Measurements from ENCODE around the gene SFTPB. TPM values are rescaled to one million over a fixed set of nuclear protein-coding genes. Genes with fewer than 3 reads are reported as not detected.
"Not testable (repeated sequence)": the region's sequence is repeated elsewhere in the genome, so short reads cannot be mapped to it uniquely, and the experiment has no call there.

The SFTPB gene
- total RNA-seq, 1 experiment from 2014 or later = 0.26 TPM

GRCh38 chr2:85675427-85675826 lies 7.4 kb upstream of the SFTPB start:
- CTCF ChIA-PET = interaction anchor here (0.6 to 10.8 kb wide), 9 partner anchors 10 to 256 kb away, joined by 3 to 166 read pairs (median 5); no protein-coding TSS in a partner anchor
- TF ChIP-seq, protein P1, sequence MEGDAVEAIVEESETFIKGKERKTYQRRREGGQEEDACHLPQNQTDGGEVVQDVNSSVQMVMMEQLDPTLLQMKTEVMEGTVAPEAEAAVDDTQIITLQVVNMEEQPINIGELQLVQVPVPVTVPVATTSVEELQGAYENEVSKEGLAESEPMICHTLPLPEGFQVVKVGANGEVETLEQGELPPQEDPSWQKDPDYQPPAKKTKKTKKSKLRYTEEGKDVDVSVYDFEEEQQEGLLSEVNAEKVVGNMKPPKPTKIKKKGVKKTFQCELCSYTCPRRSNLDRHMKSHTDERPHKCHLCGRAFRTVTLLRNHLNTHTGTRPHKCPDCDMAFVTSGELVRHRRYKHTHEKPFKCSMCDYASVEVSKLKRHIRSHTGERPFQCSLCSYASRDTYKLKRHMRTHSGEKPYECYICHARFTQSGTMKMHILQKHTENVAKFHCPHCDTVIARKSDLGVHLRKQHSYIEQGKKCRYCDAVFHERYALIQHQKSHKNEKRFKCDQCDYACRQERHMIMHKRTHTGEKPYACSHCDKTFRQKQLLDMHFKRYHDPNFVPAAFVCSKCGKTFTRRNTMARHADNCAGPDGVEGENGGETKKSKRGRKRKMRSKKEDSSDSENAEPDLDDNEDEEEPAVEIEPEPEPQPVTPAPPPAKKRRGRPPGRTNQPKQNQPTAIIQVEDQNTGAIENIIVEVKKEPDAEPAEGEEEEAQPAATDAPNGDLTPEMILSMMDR (IDR thresholded peaks at IDR 0.05; ENCODE audit: unreplicated experiment) = no peak
- no peaks in the 10 kb centered on the region for H3K9me3 Mint-ChIP-seq (ENCODE audit: unreplicated experiment)
- no peaks in the 10 kb centered on the region for H3K36me3 Mint-ChIP-seq (ENCODE audit: insufficient read depth, unreplicated experiment)
- no peak overlapping the region for H3K27ac Mint-ChIP-seq (ENCODE audit: low read depth, unreplicated experiment)
- intact Hi-C loops (cut with micrococcal nuclease) = no loop called here
- peaks cover 20% of the 10 kb centered on the region for H3K4me1 Mint-ChIP-seq (ENCODE audit: insufficient read depth, unreplicated experiment)
- no TSS peak for BruUV-seq (replicated peaks)
- no peaks in the 10 kb centered on the region for H3K27me3 Mint-ChIP-seq (ENCODE audit: insufficient read depth, unreplicated experiment)
- H3K4me3 Mint-ChIP-seq (ENCODE audit: unreplicated experiment) = no peak overlapping the region
- POLR2A ChIA-PET = interaction anchor here (0.6 to 1.2 kb wide), 3 partner anchors 30 to 69 kb away, joined by 3 read pairs; no protein-coding TSS in a partner anchor
- no peak for DNase-seq (ENCODE audit: unreplicated experiment)

- H3K9me3 Mint-ChIP-seq (ENCODE audit: unreplicated experiment) = no peaks in the 10 kb centered on the region
- DNase-seq (ENCODE audit: unreplicated experiment) = peak; percentile 57
- TF ChIP-seq, protein P1 (IDR thresholded peaks at IDR 0.05; ENCODE audit: unreplicated experiment) = no peak
- ChIA-PET POLR2A (interaction anchor here (1.2 kb wide), 1 partner anchor 68 kb away, joined by 3 read pairs; no protein-coding TSS in a partner anchor), CTCF (interaction anchor here (0.7 to 10.8 kb wide), 6 partner anchors 13 to 284 kb away, joined by 3 to 166 read pairs (median 7); no protein-coding TSS in a partner anchor)
- BruUV-seq (replicated peaks) = no TSS peak
- H3K36me3 Mint-ChIP-seq (ENCODE audit: insufficient read depth, unreplicated experiment) = no peaks in the 10 kb centered on the region
- no peak overlapping the region for H3K27ac Mint-ChIP-seq (ENCODE audit: low read depth, unreplicated experiment)
- no peak overlapping the region for H3K4me3 Mint-ChIP-seq (ENCODE audit: unreplicated experiment)
- peaks cover 20% of the 10 kb centered on the region for H3K4me1 Mint-ChIP-seq (ENCODE audit: insufficient read depth, unreplicated experiment)
- H3K27me3 Mint-ChIP-seq (ENCODE audit: insufficient read depth, unreplicated experiment) = no peaks in the 10 kb centered on the region
- intact Hi-C loops (cut with micrococcal nuclease) = no loop called here
Observed at GRCh38 chr2:85674417-85674816, 6.4 kb upstream of the SFTPB start.

DNA sequence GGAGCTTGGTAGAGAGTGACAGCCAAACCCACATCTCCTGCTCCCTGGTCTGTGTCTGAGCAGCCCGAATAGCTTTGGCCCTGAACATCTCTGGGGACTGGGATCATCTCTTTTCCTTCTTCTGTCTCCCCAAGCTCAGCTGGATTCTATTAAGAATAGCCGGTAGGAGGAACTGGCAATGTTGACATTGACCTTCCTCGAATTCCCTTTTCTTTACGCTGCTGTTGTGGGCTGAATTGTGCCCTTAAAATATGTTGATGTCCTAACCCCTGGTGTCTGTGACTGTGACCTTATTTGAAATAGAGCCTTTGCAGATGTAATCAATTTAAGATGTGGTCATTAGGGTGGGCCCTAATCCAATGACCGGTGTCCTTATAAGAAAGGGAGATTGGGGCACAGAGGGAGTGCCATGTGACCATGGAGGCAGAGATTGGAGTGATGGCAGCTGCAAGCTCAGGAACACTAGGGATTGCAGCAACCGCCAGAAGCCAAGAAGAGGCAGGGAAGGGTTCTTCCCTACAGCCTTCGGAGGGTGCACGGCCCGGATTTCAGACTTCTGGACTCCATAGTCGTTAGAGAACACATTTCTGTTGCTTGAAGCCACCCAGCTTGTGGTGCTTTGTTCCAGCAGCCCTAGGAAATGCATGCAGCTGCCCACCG lies 5.8 kb upstream of the SFTPB start:
- ChIA-PET POLR2A (no interaction called here), CTCF (interaction anchor here (0.6 to 10.8 kb wide), 7 partner anchors 14 to 140 kb away, joined by 3 to 166 read pairs (median 4); no protein-coding TSS in a partner anchor)
- TF ChIP-seq, protein P1 (IDR thresholded peaks at IDR 0.05; ENCODE audit: unreplicated experiment) = no peak
- Mint-ChIP-seq H3K4me3 (ENCODE audit: unreplicated experiment) (no peak overlapping the region), H3K9me3 (ENCODE audit: unreplicated experiment) (no peaks in the 10 kb centered on the region), H3K27me3 (ENCODE audit: insufficient read depth, unreplicated experiment) (no peaks in the 10 kb centered on the region), H3K36me3 (ENCODE audit: insufficient read depth, unreplicated experiment) (no peaks in the 10 kb centered on the region), H3K4me1 (ENCODE audit: insufficient read depth, unreplicated experiment) (peaks cover 16% of the 10 kb centered on the region), H3K27ac (ENCODE audit: low read depth, unreplicated experiment) (no peak overlapping the region)
- BruUV-seq (replicated peaks) = no TSS peak
- no peak for DNase-seq (ENCODE audit: unreplicated experiment)
- intact Hi-C loops (cut with micrococcal nuclease) = no loop called here

DNA sequence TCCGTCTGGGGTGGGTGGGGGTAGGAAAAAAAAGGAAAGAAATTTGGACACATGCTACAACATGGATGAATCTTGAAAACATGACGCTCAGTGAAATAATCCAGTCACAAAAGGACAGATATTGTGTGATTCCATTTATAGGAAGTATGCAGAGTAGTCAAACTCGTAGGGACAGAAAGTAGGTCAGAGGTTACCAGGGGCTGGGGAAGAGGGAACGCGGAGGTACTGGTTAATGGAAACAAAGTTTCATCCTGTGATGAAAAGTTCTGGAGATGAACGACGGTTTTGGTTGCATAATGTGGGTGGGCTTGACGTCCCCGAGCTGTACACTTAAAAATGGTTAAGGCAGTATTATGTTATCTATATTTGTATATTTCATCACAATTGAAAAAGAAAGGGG lies 4.5 kb upstream of the SFTPB start:
- TF ChIP-seq, protein P1 (IDR thresholded peaks at IDR 0.05; ENCODE audit: unreplicated experiment) = no peak
- Mint-ChIP-seq H3K27ac (ENCODE audit: low read depth, unreplicated experiment) (no peak overlapping the region), H3K27me3 (ENCODE audit: insufficient read depth, unreplicated experiment) (no peaks in the 10 kb centered on the region), H3K36me3 (ENCODE audit: insufficient read depth, unreplicated experiment) (no peaks in the 10 kb centered on the region), H3K4me1 (ENCODE audit: insufficient read depth, unreplicated experiment) (peaks cover 6% of the 10 kb centered on the region), H3K9me3 (ENCODE audit: unreplicated experiment) (no peaks in the 10 kb centered on the region), H3K4me3 (ENCODE audit: unreplicated experiment) (no peak overlapping the region)
- BruUV-seq (replicated peaks) = no TSS peak
- CTCF ChIA-PET = interaction anchor here (0.6 to 10.8 kb wide), 4 partner anchors 35 to 72 kb away, joined by 3 to 166 read pairs (median 10); no protein-coding TSS in a partner anchor
- POLR2A ChIA-PET = interaction anchor here (0.6 kb wide), 1 partner anchor 61 kb away, joined by 3 read pairs; no protein-coding TSS in a partner anchor
- DNase-seq (ENCODE audit: unreplicated experiment) = no peak
- intact Hi-C loops (cut with micrococcal nuclease) = no loop called here

DNA sequence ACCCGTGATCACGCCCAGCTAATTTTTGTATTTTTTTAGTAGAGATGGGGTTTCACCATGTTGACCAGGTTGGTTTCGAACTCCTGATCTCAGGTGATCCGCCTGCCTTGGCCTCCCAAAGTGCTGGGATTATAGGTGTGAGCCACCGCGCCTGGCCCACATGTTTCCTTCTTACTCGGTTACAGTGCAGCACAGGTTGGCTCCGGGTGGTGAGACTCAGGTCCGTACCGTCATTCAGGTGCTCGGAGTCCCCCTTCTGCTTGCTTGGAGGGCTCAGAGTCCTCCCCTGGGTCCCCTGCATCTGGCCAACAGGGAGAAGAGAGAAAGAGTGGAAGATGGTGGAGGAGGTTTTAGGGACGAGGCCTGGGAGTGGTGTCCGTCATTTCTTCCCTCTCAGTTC lies 2.4 kb upstream of the SFTPB start:
- ChIA-PET CTCF (interaction anchor here (0.7 to 0.9 kb wide), 2 partner anchors 59 to 433 kb away, joined by 3 read pairs; no protein-coding TSS in a partner anchor), POLR2A (interaction anchor here (0.6 kb wide), 1 partner anchor 21 kb away, joined by 5 read pairs; no protein-coding TSS in a partner anchor)
- H3K4me3 Mint-ChIP-seq (ENCODE audit: unreplicated experiment); H3K27ac Mint-ChIP-seq (ENCODE audit: low read depth, unreplicated experiment); H3K4me1 Mint-ChIP-seq (ENCODE audit: insufficient read depth, unreplicated experiment); H3K27me3 Mint-ChIP-seq (ENCODE audit: insufficient read depth, unreplicated experiment); DNase-seq (ENCODE audit: unreplicated experiment); intact Hi-C loops (cut with micrococcal nuclease); BruUV-seq (replicated peaks); H3K9me3 Mint-ChIP-seq (ENCODE audit: unreplicated experiment); H3K36me3 Mint-ChIP-seq (ENCODE audit: insufficient read depth, unreplicated experiment): not testable (repeated sequence)
